BLaER1 (cell line): ENCODE measurements around the gene UBQLNL.

Experiments used
- H3K27ac ChIP-seq: shearing (Covaris generic); formaldehyde crosslinking; 2 replicates; pipeline ENCODE4 v1.8.1; 2022
- H3K27me3 ChIP-seq: shearing (Covaris generic); formaldehyde crosslinking; 2 replicates; pipeline ENCODE4 v1.8.1; 2022
- H3K36me3 ChIP-seq: shearing (Covaris generic); formaldehyde crosslinking; 2 replicates; pipeline ENCODE4 v1.8.1; 2022
- H3K4me1 ChIP-seq: shearing (Covaris generic); formaldehyde crosslinking; 2 replicates; pipeline ENCODE4 v1.8.1; 2022
- H3K4me2 ChIP-seq: shearing (Covaris generic); formaldehyde crosslinking; 2 replicates; pipeline ENCODE4 v1.8.1; 2022
- H3K4me3 ChIP-seq: shearing (Covaris generic); formaldehyde crosslinking; 2 replicates; pipeline ENCODE4 v1.8.1; 2022
- H3K9ac ChIP-seq: shearing (Covaris generic); formaldehyde crosslinking; 2 replicates; pipeline ENCODE4 v1.8.1; 2022
- H3K9me3 ChIP-seq: shearing (Covaris generic); formaldehyde crosslinking; 2 replicates; pipeline ENCODE4 v1.8.1; 2022
- H4K20me1 ChIP-seq: shearing (Covaris generic); formaldehyde crosslinking; 2 replicates; pipeline ENCODE4 v1.8.1; 2022
- Cebpa-rat ChIP-seq: shearing (Covaris generic); IDR thresholded peaks from 2 replicates; pipeline ENCODE4 v1.8.1; 2022

UBQLNL gene

GRCh38 chr11:5508605-5509004 is 7.9 kb downstream of the UBQLNL start:
- H3K4me1 ChIP-seq: no peaks in the 10 kb centered on the region
- H3K9ac ChIP-seq: no peak overlapping the region
- H4K20me1 ChIP-seq: no peaks in the 10 kb centered on the region
- no peak for TF ChIP-seq Cebpa-rat
- no peak overlapping the region for H3K4me3 ChIP-seq
- H3K36me3 ChIP-seq: no peaks in the 10 kb centered on the region
- H3K27ac ChIP-seq: no peak overlapping the region
- no peak overlapping the region for H3K4me2 ChIP-seq
- no peaks in the 10 kb centered on the region for H3K27me3 ChIP-seq
- no peaks in the 10 kb centered on the region for H3K9me3 ChIP-seq

GRCh38 chr11:5507933-5508305 is 8.6 kb downstream of the UBQLNL start:
- Histone ChIP-seq H3K36me3 (no peaks in the 10 kb centered on the region), H3K9ac (no peak overlapping the region), H3K4me2 (no peak overlapping the region), H4K20me1 (no peaks in the 10 kb centered on the region), H3K27me3 (no peaks in the 10 kb centered on the region), H3K4me1 (no peaks in the 10 kb centered on the region), H3K9me3 (no peaks in the 10 kb centered on the region), H3K4me3 (no peak overlapping the region), H3K27ac (no peak overlapping the region)
- TF ChIP-seq Cebpa-rat: no peak

GRCh38 chr11:5507177-5507932 is 9.1 kb downstream of the UBQLNL start:
- Histone ChIP-seq H3K27ac (no peak overlapping the region), H3K4me3 (no peak overlapping the region), H3K27me3 (no peaks in the 10 kb centered on the region), H3K4me1 (no peaks in the 10 kb centered on the region), H4K20me1 (no peaks in the 10 kb centered on the region), H3K36me3 (no peaks in the 10 kb centered on the region), H3K4me2 (no peak overlapping the region), H3K9me3 (no peaks in the 10 kb centered on the region), H3K9ac (no peak overlapping the region)
- TF ChIP-seq Cebpa-rat: no peak

DNA sequence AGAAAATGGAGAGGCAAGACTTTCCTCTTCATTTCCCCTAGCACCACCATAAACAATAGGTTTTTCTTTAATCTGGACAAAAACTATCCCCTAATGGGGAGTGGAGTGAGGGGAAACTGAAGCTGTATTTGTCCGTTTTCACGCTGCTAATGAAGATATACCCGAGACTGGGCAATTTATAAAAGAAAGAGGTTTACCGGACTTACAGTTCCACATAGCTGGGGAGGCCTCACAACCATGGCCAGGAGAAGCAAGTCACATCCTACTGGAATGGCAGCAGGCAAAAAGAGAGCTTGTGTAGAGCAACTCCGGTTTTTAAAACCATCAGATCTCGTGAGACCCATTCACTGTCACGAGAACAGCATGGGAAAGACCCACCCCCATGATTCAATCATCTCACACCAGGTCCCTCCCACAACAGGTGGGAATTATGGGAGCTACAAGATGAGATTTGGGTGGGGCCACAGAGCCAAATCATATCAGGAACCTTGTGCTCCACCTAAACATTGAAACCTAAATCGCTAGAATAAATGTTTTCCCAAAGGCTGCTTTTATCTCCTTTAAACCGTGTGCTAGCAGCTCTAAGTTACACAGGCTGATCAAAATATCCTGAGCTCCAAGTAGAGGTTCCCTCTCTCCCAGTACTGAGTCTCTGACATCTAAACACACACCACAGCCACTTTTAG is 11.0 kb downstream of the UBQLNL start:
- H3K4me2 ChIP-seq: no peak overlapping the region
- no peaks in the 10 kb centered on the region for H3K9me3 ChIP-seq
- no peak overlapping the region for H3K27ac ChIP-seq
- no peak for TF ChIP-seq Cebpa-rat
- H4K20me1 ChIP-seq: no peaks in the 10 kb centered on the region
- H3K4me1 ChIP-seq: no peaks in the 10 kb centered on the region
- H3K9ac ChIP-seq: no peak overlapping the region
- H3K36me3 ChIP-seq: no peaks in the 10 kb centered on the region
- no peak overlapping the region for H3K4me3 ChIP-seq
- no peaks in the 10 kb centered on the region for H3K27me3 ChIP-seq

DNA sequence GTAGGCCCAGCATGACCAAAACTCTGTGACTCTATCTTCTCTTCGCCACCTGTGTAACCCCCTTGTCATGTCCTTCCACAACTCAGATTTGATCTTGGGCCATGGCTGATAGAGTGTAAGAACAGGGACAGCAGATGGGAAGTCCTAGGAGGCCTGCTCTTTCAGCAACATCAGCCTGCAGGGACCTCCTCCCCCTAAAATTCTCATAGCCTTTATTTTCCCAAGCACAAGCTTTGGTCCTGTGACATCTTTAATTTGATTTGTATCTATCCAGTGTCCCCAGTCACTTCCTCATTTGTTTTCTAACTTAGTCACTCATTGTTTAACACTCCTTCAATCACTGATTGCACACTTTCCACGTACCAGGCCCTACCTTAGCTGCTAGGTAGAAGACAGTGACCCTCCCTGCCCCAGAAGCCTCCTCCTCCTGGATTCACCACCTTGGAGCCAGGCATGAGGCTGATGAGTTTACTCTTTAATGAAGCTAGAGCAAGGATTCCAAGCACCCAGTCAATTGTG is 12.0 kb downstream of the UBQLNL start:
- Histone ChIP-seq H3K4me1 (no peaks in the 10 kb centered on the region), H3K4me3 (no peak overlapping the region), H3K27me3 (no peaks in the 10 kb centered on the region), H3K9me3 (no peaks in the 10 kb centered on the region), H4K20me1 (no peaks in the 10 kb centered on the region), H3K4me2 (no peak overlapping the region), H3K27ac (no peak overlapping the region), H3K9ac (no peak overlapping the region), H3K36me3 (no peaks in the 10 kb centered on the region)
- TF ChIP-seq Cebpa-rat: no peak

GRCh38 chr11:5500393-5500801 is 16.1 kb downstream of the UBQLNL start:
- Histone ChIP-seq H3K4me1 (no peaks in the 10 kb centered on the region), H4K20me1 (no peaks in the 10 kb centered on the region), H3K9me3 (no peaks in the 10 kb centered on the region), H3K9ac (no peak overlapping the region), H3K36me3 (no peaks in the 10 kb centered on the region), H3K4me2 (no peak overlapping the region), H3K27me3 (no peaks in the 10 kb centered on the region), H3K27ac (no peak overlapping the region), H3K4me3 (no peak overlapping the region)
- TF ChIP-seq Cebpa-rat: no peak

GRCh38 chr11:5499671-5500070 is 16.8 kb downstream of the UBQLNL start:
- H3K27ac ChIP-seq: no peak overlapping the region
- H3K4me3 ChIP-seq: no peak overlapping the region
- H3K36me3 ChIP-seq: no peaks in the 10 kb centered on the region
- TF ChIP-seq Cebpa-rat: no peak
- H4K20me1 ChIP-seq: no peaks in the 10 kb centered on the region
- H3K4me1 ChIP-seq: no peaks in the 10 kb centered on the region
- no peak overlapping the region for H3K9ac ChIP-seq
- H3K27me3 ChIP-seq: no peaks in the 10 kb centered on the region
- H3K4me2 ChIP-seq: no peak overlapping the region
- no peaks in the 10 kb centered on the region for H3K9me3 ChIP-seq

- no peak overlapping the region for H3K9ac ChIP-seq
- TF ChIP-seq Cebpa-rat: no peak
- no peaks in the 10 kb centered on the region for H3K9me3 ChIP-seq
- H3K4me3 ChIP-seq: no peak overlapping the region
- no peaks in the 10 kb centered on the region for H3K27me3 ChIP-seq
- H3K4me2 ChIP-seq: no peak overlapping the region
- no peaks in the 10 kb centered on the region for H3K4me1 ChIP-seq
- no peaks in the 10 kb centered on the region for H3K36me3 ChIP-seq
- H3K27ac ChIP-seq: no peak overlapping the region
- no peaks in the 10 kb centered on the region for H4K20me1 ChIP-seq
These were observed 26.7 kb downstream of the UBQLNL start for GRCh38 chr11:5489576-5490357.

- TF ChIP-seq Cebpa-rat: no peak
- no peaks in the 10 kb centered on the region for H3K4me1 ChIP-seq
- no peaks in the 10 kb centered on the region for H3K36me3 ChIP-seq
- no peak overlapping the region for H3K27ac ChIP-seq
- H4K20me1 ChIP-seq: no peaks in the 10 kb centered on the region
- no peak overlapping the region for H3K4me2 ChIP-seq
- no peaks in the 10 kb centered on the region for H3K27me3 ChIP-seq
- no peak overlapping the region for H3K9ac ChIP-seq
- no peaks in the 10 kb centered on the region for H3K9me3 ChIP-seq
- no peak overlapping the region for H3K4me3 ChIP-seq
These were observed 27.6 kb downstream of the UBQLNL start for GRCh38 chr11:5488798-5489399.
